ENCODE results near the gene GATAD2B.

GATAD2B gene

GRCh38 chr1:153968000-153968363 is 45.2 kb upstream of the GATAD2B start:
- H3K14ac ChIP-seq (ENCODE audit: low read length): peak overlapping the region; percentile 51
- WGBS (ENCODE audit: extremely low coverage, insufficient coverage, insufficient read length): no CpG with 5 or more reads among the region's 8 CpGs

GRCh38 chr1:153967107-153967999 is 44.6 kb upstream of the GATAD2B start, which contains the start of gene CREB3L4:
Gene CREB3L4, plus strand, starts transcription at chr1:153967902. Its CDS starts 624 bp downstream, at chr1:153968526.
- H3K9ac ChIP-seq (ENCODE audit: low read length): peak within 1 kb of the TSS; percentile 85
- peak within 1 kb of the TSS; percentile 97 for H3K18ac ChIP-seq (ENCODE audit: low read length)
- peak within 1 kb of the TSS; percentile 49 for H2BK120ac ChIP-seq (ENCODE audit: insufficient read depth, low read length, poor library complexity)
- H3K27ac ChIP-seq (ENCODE audit: low read depth, low read length): peak within 1 kb of the TSS; percentile 82
- H3K79me1 ChIP-seq (ENCODE audit: low read length): peaks cover 26% of the 10 kb centered on the region
- peak within 1 kb of the TSS; percentile 56 for H2AFZ ChIP-seq (ENCODE audit: insufficient read depth, low read length, poor library complexity)
- H2BK12ac ChIP-seq (ENCODE audit: low read length): no peak within 1 kb of the TSS
- H3K4ac ChIP-seq (ENCODE audit: low read depth, low read length): peak within 1 kb of the TSS; percentile 50
- peak within 1 kb of the TSS; percentile 82 for H4K12ac ChIP-seq (ENCODE audit: low read depth, low read length)
- H2BK5ac ChIP-seq (ENCODE audit: low read depth, low read length, poor library complexity): peak within 1 kb of the TSS; percentile 65
- H3K4me3 ChIP-seq (ENCODE audit: low read depth, low read length): peak within 1 kb of the TSS; percentile 74
- H3K27me3 ChIP-seq (ENCODE audit: insufficient read depth, low read length): no peaks in the 10 kb centered on the region
- peak within 1 kb of the TSS; percentile 73 for H4K91ac ChIP-seq (ENCODE audit: low read depth, low read length)
- peaks cover 0 to 3% of the 10 kb centered on the region in 2 experiments for H3K36me3 ChIP-seq (ENCODE audit: control insufficient read depth in 1 of 2, insufficient read depth in 2 of 2, low read length in 2 of 2)
- peaks cover 12% of the 10 kb centered on the region for H3K79me2 ChIP-seq (ENCODE audit: control insufficient read depth, insufficient read depth, low read length, poor library complexity)
- no peaks in the 10 kb centered on the region for H3K9me3 ChIP-seq (ENCODE audit: insufficient read depth, low read depth, low read length)
- WGBS (ENCODE audit: extremely low coverage, insufficient coverage, insufficient read length): no CpG with 5 or more reads among the region's 60 CpGs
- H3K14ac ChIP-seq (ENCODE audit: low read length): peak within 1 kb of the TSS; percentile 91
- H2AK5ac ChIP-seq (ENCODE audit: low read length): peak within 1 kb of the TSS; percentile 67
- peaks cover 6 to 10% of the 10 kb centered on the region in 2 experiments for H3K4me1 ChIP-seq (ENCODE audit: control insufficient read depth in 1 of 2, insufficient read depth in 2 of 2, low read length in 2 of 2)
- peak within 1 kb of the TSS; percentile 89 for H4K8ac ChIP-seq (ENCODE audit: low read depth, low read length)
- H3K23ac ChIP-seq (ENCODE audit: low read length): no peak within 1 kb of the TSS
- H3K4me2 ChIP-seq (ENCODE audit: low read length): peak within 1 kb of the TSS; percentile 86
- DNase-seq: peak; percentile 95 to 96

More at GRCh38 chr1:153968000-153968363, 45.2 kb upstream of the GATAD2B start:
- Histone ChIP-seq H3K79me1 (ENCODE audit: low read length) (peaks cover 20% of the 10 kb centered on the region), H3K4me3 (ENCODE audit: low read depth, low read length) (peak overlapping the region; percentile 25), H2AK5ac (ENCODE audit: low read length) (peak overlapping the region; percentile 67), H3K9me3 (ENCODE audit: insufficient read depth, low read depth, low read length) (no peaks in the 10 kb centered on the region), H3K23ac (ENCODE audit: low read length) (no peak overlapping the region), H3K27me3 (ENCODE audit: insufficient read depth, low read length) (no peaks in the 10 kb centered on the region), H3K36me3 (ENCODE audit: control insufficient read depth in 1 of 2, insufficient read depth in 2 of 2, low read length in 2 of 2) (peaks cover 0 to 5% of the 10 kb centered on the region in 2 experiments), H2BK5ac (ENCODE audit: low read depth, low read length, poor library complexity) (no peak overlapping the region), H2AFZ (ENCODE audit: insufficient read depth, low read length, poor library complexity) (peak overlapping the region; percentile 11), H3K79me2 (ENCODE audit: control insufficient read depth, insufficient read depth, low read length, poor library complexity) (peaks cover 6% of the 10 kb centered on the region), H4K12ac (ENCODE audit: low read depth, low read length) (peak overlapping the region; percentile 82), H2BK12ac (ENCODE audit: low read length) (no peak overlapping the region), H4K8ac (ENCODE audit: low read depth, low read length) (peak overlapping the region; percentile 75), H3K4me1 (ENCODE audit: control insufficient read depth in 1 of 2, insufficient read depth in 2 of 2, low read length in 2 of 2) (peaks cover 6 to 10% of the 10 kb centered on the region in 2 experiments), H3K18ac (ENCODE audit: low read length) (peak overlapping the region; percentile 5), H3K9ac (ENCODE audit: low read length) (no peak overlapping the region), H3K27ac (ENCODE audit: low read depth, low read length) (peak overlapping the region; percentile 47), H3K4me2 (ENCODE audit: low read length) (peak overlapping the region; percentile 86), H3K4ac (ENCODE audit: low read depth, low read length) (peak overlapping the region; percentile 50), H2BK120ac (ENCODE audit: insufficient read depth, low read length, poor library complexity) (peak overlapping the region; percentile 49), H4K91ac (ENCODE audit: low read depth, low read length) (peak overlapping the region; percentile 69)
- no peak for DNase-seq

DNA sequence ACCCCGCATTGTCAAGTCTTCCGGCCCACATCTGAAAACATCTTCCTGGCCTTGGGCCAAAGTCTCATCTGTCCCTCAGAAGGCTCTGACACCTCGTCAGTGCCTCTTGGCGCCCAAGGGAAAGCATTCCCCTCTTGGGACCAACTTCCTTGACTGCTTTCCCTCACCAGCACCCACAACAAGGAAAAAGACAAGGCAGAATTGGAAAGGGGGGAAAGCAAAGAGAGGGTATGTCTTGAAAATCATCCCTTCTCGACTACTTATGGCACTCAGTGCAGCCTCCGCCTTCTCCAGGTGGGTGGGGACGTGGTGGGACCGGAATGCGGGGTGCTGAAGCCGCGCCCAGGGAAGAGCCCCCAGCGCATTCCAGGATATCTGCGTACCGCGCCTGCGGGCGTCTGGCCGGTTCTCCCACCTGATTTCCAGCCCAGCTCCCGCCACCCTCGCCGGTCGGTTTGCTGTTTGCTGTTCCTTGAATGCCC is 41.1 kb upstream of the GATAD2B start:
- peak overlapping the region; percentile 88 for H4K8ac ChIP-seq (ENCODE audit: low read depth, low read length)

GRCh38 chr1:153963030-153963849 is 40.5 kb upstream of the GATAD2B start, which contains the start of gene SLC39A1:
Gene SLC39A1, minus strand, starts transcription at chr1:153963537. Its CDS starts 822 bp downstream, at chr1:153962715.
- no peaks in the 10 kb centered on the region for H3K27me3 ChIP-seq (ENCODE audit: insufficient read depth, low read length)
- H3K79me1 ChIP-seq (ENCODE audit: low read length): peaks cover 31% of the 10 kb centered on the region
- no peak within 1 kb of the TSS for H3K23ac ChIP-seq (ENCODE audit: low read length)
- H3K14ac ChIP-seq (ENCODE audit: low read length): peak within 1 kb of the TSS; percentile 95
- H3K4ac ChIP-seq (ENCODE audit: low read depth, low read length): peak within 1 kb of the TSS; percentile 97
- peak within 1 kb of the TSS; percentile 95 for H3K27ac ChIP-seq (ENCODE audit: low read depth, low read length)
- peak within 1 kb of the TSS; percentile 76 for H3K4me3 ChIP-seq (ENCODE audit: low read depth, low read length)
- peak within 1 kb of the TSS; percentile 88 for H4K8ac ChIP-seq (ENCODE audit: low read depth, low read length)
- no CpG with 5 or more reads among the region's 54 CpGs for WGBS (ENCODE audit: extremely low coverage, insufficient coverage, insufficient read length)
- peak; percentile 97 to 99 for DNase-seq
- H3K4me1 ChIP-seq (ENCODE audit: control insufficient read depth in 1 of 2, insufficient read depth in 2 of 2, low read length in 2 of 2): peaks cover 11 to 14% of the 10 kb centered on the region in 2 experiments
- peak within 1 kb of the TSS; percentile 96 for H2BK120ac ChIP-seq (ENCODE audit: insufficient read depth, low read length, poor library complexity)
- H2BK12ac ChIP-seq (ENCODE audit: low read length): no peak within 1 kb of the TSS
- peak within 1 kb of the TSS; percentile 86 for H3K4me2 ChIP-seq (ENCODE audit: low read length)
- H4K91ac ChIP-seq (ENCODE audit: low read depth, low read length): peak within 1 kb of the TSS; percentile 97
- peak within 1 kb of the TSS; percentile 90 for H2BK5ac ChIP-seq (ENCODE audit: low read depth, low read length, poor library complexity)
- H3K18ac ChIP-seq (ENCODE audit: low read length): peak within 1 kb of the TSS; percentile 94
- H3K9ac ChIP-seq (ENCODE audit: low read length): peak within 1 kb of the TSS; percentile 64
- H4K12ac ChIP-seq (ENCODE audit: low read depth, low read length): peak within 1 kb of the TSS; percentile 49
- H3K79me2 ChIP-seq (ENCODE audit: control insufficient read depth, insufficient read depth, low read length, poor library complexity): peaks cover 18% of the 10 kb centered on the region
- no peaks in the 10 kb centered on the region for H3K9me3 ChIP-seq (ENCODE audit: insufficient read depth, low read depth, low read length)
- H2AFZ ChIP-seq (ENCODE audit: insufficient read depth, low read length, poor library complexity): peak within 1 kb of the TSS; percentile 56
- H2AK5ac ChIP-seq (ENCODE audit: low read length): peak within 1 kb of the TSS; percentile 60
- peaks cover 13 to 22% of the 10 kb centered on the region in 2 experiments for H3K36me3 ChIP-seq (ENCODE audit: control insufficient read depth in 1 of 2, insufficient read depth in 2 of 2, low read length in 2 of 2)

More for the DNA sequence above, 41.1 kb upstream of the GATAD2B start:
- Histone ChIP-seq H3K23ac (ENCODE audit: low read length) (no peak overlapping the region), H3K4ac (ENCODE audit: low read depth, low read length) (peak overlapping the region; percentile 77), H3K9me3 (ENCODE audit: insufficient read depth, low read depth, low read length) (no peaks in the 10 kb centered on the region), H3K4me1 (ENCODE audit: control insufficient read depth in 1 of 2, insufficient read depth in 2 of 2, low read length in 2 of 2) (peaks cover 14 to 17% of the 10 kb centered on the region in 2 experiments), H2BK12ac (ENCODE audit: low read length) (no peak overlapping the region), H3K4me3 (ENCODE audit: low read depth, low read length) (peak overlapping the region; percentile 51), H3K27ac (ENCODE audit: low read depth, low read length) (peak overlapping the region; percentile 95), H2BK5ac (ENCODE audit: low read depth, low read length, poor library complexity) (peak overlapping the region; percentile 90), H2AK5ac (ENCODE audit: low read length) (peak overlapping the region; percentile 31), H3K14ac (ENCODE audit: low read length) (peak overlapping the region; percentile 74), H3K18ac (ENCODE audit: low read length) (peak overlapping the region; percentile 31), H2BK120ac (ENCODE audit: insufficient read depth, low read length, poor library complexity) (peak overlapping the region; percentile 96), H2AFZ (ENCODE audit: insufficient read depth, low read length, poor library complexity) (peak overlapping the region; percentile 23), H3K79me1 (ENCODE audit: low read length) (peaks cover 30% of the 10 kb centered on the region), H4K12ac (ENCODE audit: low read depth, low read length) (peak overlapping the region; percentile 49), H3K79me2 (ENCODE audit: control insufficient read depth, insufficient read depth, low read length, poor library complexity) (peaks cover 16% of the 10 kb centered on the region), H3K4me2 (ENCODE audit: low read length) (peak overlapping the region; percentile 70), H3K9ac (ENCODE audit: low read length) (peak overlapping the region; percentile 64), H3K36me3 (ENCODE audit: control insufficient read depth in 1 of 2, insufficient read depth in 2 of 2, low read length in 2 of 2) (peaks cover 13 to 22% of the 10 kb centered on the region in 2 experiments), H4K91ac (ENCODE audit: low read depth, low read length) (peak overlapping the region; percentile 97), H3K27me3 (ENCODE audit: insufficient read depth, low read length) (no peaks in the 10 kb centered on the region)
- no CpG with 5 or more reads among the region's 22 CpGs for WGBS (ENCODE audit: extremely low coverage, insufficient coverage, insufficient read length)
- DNase-seq: peak; percentile 99

Data from trophoblast cell (in vitro differentiated cells and primary cell).